WTC11 (cell line): ENCODE data around the gene ZNF10. TPM values are rescaled to one million over a fixed set of nuclear protein-coding genes. Genes with fewer than 3 reads are reported as not detected.

Experiments
- ATAC-seq: fragments of 200-7000 bp; cut with Tn5 transposase; 2 replicates; pipeline ENCODE4 v1.10.0; 2021; ENCODE audit warnings: mild to moderate bottlenecking, moderate library complexity
- CTCF ChIA-PET: fragments of 300-600 bp; sonication (Branson Sonifier 250); formaldehyde crosslinking; loops from one replicate; lab custom pipeline; 2021; ENCODE audit warnings: antibody characterized with exemption; lab: Charles Lee
- POLR2A ChIA-PET: fragments of 350-600 bp; sonication (Branson Sonifier 250); formaldehyde crosslinking; loops from one replicate; lab custom pipeline; 2021; ENCODE audit warnings: antibody characterized with exemption; lab: Charles Lee
- DNase-seq: peaks from one replicate; pipeline ENCODE4 v3.0.0; 2021; ENCODE audit warnings: low spot score
- H3K27ac Mint-ChIP-seq: 2 replicates; pipeline ENCODE4 v1.8.0; 2021; ENCODE audit warnings: mixed read lengths
- H3K27me3 Mint-ChIP-seq: 2 replicates; pipeline ENCODE4 v1.8.0; 2021; ENCODE audit warnings: low read depth, mild to moderate bottlenecking, moderate library complexity, mixed read lengths
- H3K36me3 Mint-ChIP-seq: 2 replicates; pipeline ENCODE4 v1.8.0; 2021; ENCODE audit warnings: mixed read lengths
- H3K4me1 Mint-ChIP-seq: 2 replicates; pipeline ENCODE4 v1.8.0; 2022; ENCODE audit warnings: mixed read lengths
- H3K4me3 Mint-ChIP-seq: 2 replicates; pipeline ENCODE4 v1.8.0; 2021; ENCODE audit warnings: mild to moderate bottlenecking, moderate library complexity, mixed read lengths
- H3K9me3 Mint-ChIP-seq: 2 replicates; pipeline ENCODE4 v1.8.0; 2021; ENCODE audit warnings: mixed read lengths
- ATF2 ChIP-seq: sonication (generic); formaldehyde crosslinking; IDR thresholded peaks from 2 replicates; pipeline ENCODE4 v1.8.1; 2022; ENCODE audit warnings: low read depth, missing genetic modification reagents, borderline replicate concordance
- CBFB ChIP-seq: sonication (generic); formaldehyde crosslinking; IDR thresholded peaks from 2 replicates; pipeline ENCODE4 v1.8.1; 2022; ENCODE audit warnings: mild to moderate bottlenecking, low read depth, missing genetic modification reagents
- E2F1 ChIP-seq: sonication (generic); formaldehyde crosslinking; IDR thresholded peaks from 2 replicates; pipeline ENCODE4 v1.8.0; 2022; ENCODE audit warnings: mild to moderate bottlenecking, missing genetic modification reagents
- E2F5 ChIP-seq: sonication (generic); formaldehyde crosslinking; IDR thresholded peaks from 2 replicates; pipeline ENCODE4 v1.8.1; 2022; ENCODE audit warnings: mild to moderate bottlenecking, moderate library complexity, missing genetic modification reagents
- ELF4 ChIP-seq: sonication (generic); formaldehyde crosslinking; IDR thresholded peaks from 2 replicates; pipeline ENCODE4 v1.8.1; 2022; ENCODE audit warnings: low read depth, mild to moderate bottlenecking, moderate library complexity, missing genetic modification reagents
- ERG ChIP-seq: fragments of 250-450 bp; sonication (Bioruptor Pico); IDR thresholded peaks from 2 replicates; pipeline ENCODE4 v1.8.0; 2021; ENCODE audit warnings: mild to moderate bottlenecking
- FOXP4 ChIP-seq: sonication (generic); formaldehyde crosslinking; IDR thresholded peaks from 2 replicates; pipeline ENCODE4 v1.8.0; 2022; ENCODE audit warnings: mild to moderate bottlenecking, missing genetic modification reagents
- IRF1 ChIP-seq: sonication (generic); formaldehyde crosslinking; IDR thresholded peaks from 2 replicates; pipeline ENCODE4 v1.8.0; 2023; ENCODE audit warnings: missing genetic modification reagents
- KAT7 ChIP-seq: sonication (generic); formaldehyde crosslinking; IDR thresholded peaks from 2 replicates; pipeline ENCODE4 v1.8.1; 2023; ENCODE audit warnings: missing genetic modification reagents, mild to moderate bottlenecking, borderline replicate concordance
- SMAD3 ChIP-seq: sonication (generic); formaldehyde crosslinking; IDR thresholded peaks from 2 replicates; pipeline ENCODE4 v1.8.0; 2022; ENCODE audit warnings: missing genetic modification reagents, mild to moderate bottlenecking, borderline replicate concordance
- STAT6 ChIP-seq: sonication (generic); formaldehyde crosslinking; conservative IDR thresholded peaks from 2 replicates; pipeline ENCODE4 v1.8.1; 2023; ENCODE audit warnings: mild to moderate bottlenecking, low read depth, missing genetic modification reagents, moderate library complexity
- ZNF138 ChIP-seq: sonication (generic); formaldehyde crosslinking; conservative IDR thresholded peaks from 2 replicates; pipeline ENCODE4 v1.8.1; 2022; ENCODE audit warnings: mild to moderate bottlenecking, moderate library complexity, missing genetic modification reagents
- ZNF232 ChIP-seq: sonication (generic); formaldehyde crosslinking; IDR thresholded peaks from 2 replicates; pipeline ENCODE4 v1.8.0; 2022; ENCODE audit warnings: mild to moderate bottlenecking, missing genetic modification reagents
- ZSCAN18 ChIP-seq: fragments of 250-450 bp; sonication (Bioruptor Pico); IDR thresholded peaks from 2 replicates; pipeline ENCODE4 v2.1.2; 2022; ENCODE audit warnings: mild to moderate bottlenecking, moderate library complexity
- total RNA-seq: library from RNA; stranded (reverse); gene quantifications from 3 replicates; pipeline ENCODE4 v1.2.3, GENCODE V29; 2021

ZNF10 gene
- total RNA-seq, 1 experiment from 2014 or later, result 10.5 TPM

- Mint-ChIP-seq H3K27me3 (peaks cover 23% of the 10 kb centered on the region), H3K4me1 (no peaks in the 10 kb centered on the region), H3K27ac (no peak overlapping the region), H3K36me3 (peaks cover 99% of the 10 kb centered on the region), H3K4me3 (no peak overlapping the region), H3K9me3 (peaks cover 92% of the 10 kb centered on the region)
- CTCF ChIA-PET, result no interaction called here
- POLR2A ChIA-PET, result no interaction called here
- ATAC-seq (no peak), DNase-seq (no peak)
- TF ChIP-seq ZSCAN18 (CRISPR knock-in tag) (no peak), ELF4 (CRISPR knock-in tag) (no peak), ZNF232 (CRISPR knock-in tag) (no peak), E2F1 (CRISPR knock-in tag) (no peak), IRF1 (CRISPR knock-in tag) (no peak), CBFB (CRISPR knock-in tag) (no peak), KAT7 (CRISPR knock-in tag) (no peak), FOXP4 (no peak), ATF2 (CRISPR knock-in tag) (no peak), E2F5 (no peak), ZNF138 (CRISPR knock-in tag) (no peak), STAT6 (CRISPR knock-in tag) (no peak), SMAD3 (no peak), ERG (no peak)
These were observed 24.8 kb upstream of the ZNF10 start for GRCh38 chr12:133105620-133106019.
